K562 (cell line): ENCODE data around the gene ATCAY. TPM values are rescaled to one million over a fixed set of nuclear protein-coding genes. Genes with fewer than 3 reads are reported as not detected.
A peak's percentile ranks its signal among the peaks of the same experiment; 100 is the strongest.

Source experiments
- ATAC-seq: fragments of 200-7000 bp; cut with Tn5 transposase; 3 replicates; pipeline ENCODE4 v1.9.1; 2020; ENCODE audit warnings: moderate library complexity
- BruUV-seq: library from RNA; stranded (reverse); fragments of 400-500 nt; replicated peaks from 2 replicates; lab custom pipeline; 2021; lab: Mats Ljungman, UMichigan
- CTCF ChIA-PET: fragments of 300-600 bp; formaldehyde crosslinking; extraction: SDS; loops from one replicate; lab custom pipeline; 2021; ENCODE audit warnings: low intra/inter-chr PET ratio; lab: Yijun Ruan, JAX
- POLR2A ChIA-PET: fragments of 300-600, 350-650 bp; sonication (Branson Sonifier 250); formaldehyde crosslinking; extraction: SDS; loops from one replicate; lab custom pipeline; 2021; ENCODE audit warnings: antibody characterized with exemption, inconsistent platforms; lab: Yijun Ruan, JAX
- DNase-seq, 4 experiments: peaks; one replicate each; pipeline versions ENCODE4 v3.0.0 to v3.0.0-alpha.2; 2011 to 2018; ENCODE audit warnings: low spot score in 3 of 4, mixed read lengths in 3 of 4; ENCODE audit errors: extremely low read depth in 1 of 4
- FAIRE-seq: peaks from 2 replicates; lab custom pipeline; 2011; peaks lifted over from hg19 to GRCh38; lab: Jason Lieb, UNC
- H2AFZ ChIP-seq: 2 replicates; pipeline ENCODE4 v1.6.0; 2011; ENCODE audit warnings: low read depth, low read length, control low read depth, inconsistent platforms
- H3K27ac ChIP-seq: fragments of 200-600 bp; 3 replicates; pipeline ENCODE4 v1.8.0; 2011; ENCODE audit warnings: low read depth, mild to moderate bottlenecking, control low read depth, inconsistent platforms, low read length, moderate library complexity, mixed read lengths; ENCODE audit errors: extremely low read depth
- H3K27me3 ChIP-seq, 2 experiments: fragments of 300-600 bp in 1 of 2; 2 replicates in 1 of 2; 3 replicates in 1 of 2; pipeline versions ENCODE4 v1.6.0 to v1.8.0; 2011; ENCODE audit warnings: inconsistent platforms in 2 of 2, low read length in 2 of 2, mild to moderate bottlenecking in 1 of 2, mixed read lengths in 1 of 2, moderate library complexity in 1 of 2; ENCODE audit not compliant: control insufficient read depth in 2 of 2, insufficient read depth in 2 of 2
- H3K36me3 ChIP-seq: fragments of 300-600 bp; 3 replicates; pipeline ENCODE4 v1.8.0; 2011; ENCODE audit warnings: mild to moderate bottlenecking, low read length, inconsistent platforms; ENCODE audit not compliant: control insufficient read depth, insufficient read depth
- H3K4me1 ChIP-seq, 2 experiments: fragments of 200-600 bp in 1 of 2; replicated peaks in 1 of 2; 2 replicates in 1 of 2; 3 replicates in 1 of 2; pipeline versions ENCODE4 v1.5.1 to v1.8.0; 2011; ENCODE audit warnings: inconsistent platforms in 2 of 2, low read length in 2 of 2, mild to moderate bottlenecking in 1 of 2, mixed read lengths in 1 of 2, moderate library complexity in 1 of 2; ENCODE audit not compliant: control insufficient read depth in 2 of 2, insufficient read depth in 2 of 2
- H3K4me2 ChIP-seq: 2 replicates; pipeline ENCODE4 v1.6.1; 2011; ENCODE audit warnings: low read length, control low read depth, inconsistent platforms, mixed read lengths; ENCODE audit not compliant: insufficient read depth
- H3K4me3 ChIP-seq: fragments of 200-600 bp; sonication (generic), shearing (Covaris generic); 2 replicates; pipeline ENCODE4 v1.5.1; 2016; ENCODE audit warnings: control low read depth, inconsistent platforms
- H3K79me2 ChIP-seq: fragments of 200-600 bp; 3 replicates; pipeline ENCODE4 v1.8.0; 2011; ENCODE audit warnings: low read length, inconsistent platforms; ENCODE audit not compliant: control insufficient read depth, insufficient read depth
- H3K9ac ChIP-seq, 2 experiments: 2 replicates each; pipeline versions ENCODE4 v1.6.0 to v1.6.1; 2011; ENCODE audit warnings: low read depth in 2 of 2, low read length in 2 of 2, control low read depth in 1 of 2, inconsistent platforms in 1 of 2, mild to moderate bottlenecking in 1 of 2, mixed read lengths in 1 of 2; ENCODE audit not compliant: insufficient read depth in 1 of 2
- H3K9me1 ChIP-seq: one replicate; pipeline ENCODE4 v1.6.0; 2011; ENCODE audit warnings: inconsistent platforms, mild to moderate bottlenecking, low read length, moderate library complexity; ENCODE audit not compliant: control insufficient read depth, insufficient read depth
- H3K9me3 ChIP-seq: replicated peaks from 2 replicates; pipeline ENCODE4 v1.5.1; 2011; ENCODE audit warnings: low read depth, low read length, inconsistent platforms; ENCODE audit not compliant: control insufficient read depth, insufficient read depth
- H4K20me1 ChIP-seq: replicated peaks from 2 replicates; pipeline ENCODE4 v1.6.1; 2011; ENCODE audit warnings: low read length, inconsistent platforms, mixed read lengths; ENCODE audit not compliant: control insufficient read depth, insufficient read depth
- ARID4B ChIP-seq: sonication (generic); formaldehyde crosslinking; IDR thresholded peaks from 2 replicates; pipeline ENCODE4 v1.8.0; 2022; ENCODE audit warnings: mild to moderate bottlenecking, missing genetic modification reagents
- CBX3 ChIP-seq, 2 experiments: IDR thresholded peaks; 1 replicate in 1 of 2; 2 replicates in 1 of 2; pipeline ENCODE4 v1.6.1; 2012; ENCODE audit warnings: inconsistent platforms in 2 of 2, low read length in 2 of 2, borderline replicate concordance in 1 of 2, control low read depth in 1 of 2
- CEBPG ChIP-seq, 3 experiments: fragments of 200-800 bp in 1 of 3; sonication (Bioruptor generic) in 1 of 3; sonication (generic) in 1 of 3; formaldehyde crosslinking in 1 of 3; IDR thresholded peaks in 2 of 3; conservative IDR thresholded peaks in 1 of 3; 2 replicates each; pipeline versions ENCODE4 v1.6.1 to v1.8.0; 2016 to 2022; ENCODE audit warnings: missing compliant biosample characterization in 2 of 3, missing genetic modification characterization in 2 of 3, mild to moderate bottlenecking in 1 of 3, missing genetic modification reagents in 1 of 3
- CEBPZ ChIP-seq: fragments of 150-350 bp; IDR thresholded peaks from 2 replicates; pipeline ENCODE4 v1.6.1; 2014; ENCODE audit warnings: low read depth, mild to moderate bottlenecking, low read length, borderline replicate concordance
- KLF10 ChIP-seq: fragments of 250-450 bp; sonication (Bioruptor Pico); IDR thresholded peaks from 2 replicates; pipeline ENCODE4 v1.6.1; 2021; ENCODE audit warnings: matching md5 sums
- NFIX ChIP-seq: fragments of 250-450 bp; sonication (Bioruptor Pico); IDR thresholded peaks from 2 replicates; pipeline ENCODE4 v1.4.0; 2020; ENCODE audit warnings: low read depth, mild to moderate bottlenecking, moderate library complexity
- OTX1 ChIP-seq: fragments of 450-650 bp; formaldehyde crosslinking; IDR thresholded peaks from 2 replicates; pipeline ENCODE4 v1.4.0; 2022; ENCODE audit warnings: mild to moderate bottlenecking
- RBM22 ChIP-seq: fragments of 200-400 bp; formaldehyde crosslinking; IDR thresholded peaks from 2 replicates; pipeline ENCODE4 v1.6.1; 2018; ENCODE audit warnings: low read length, low read depth; ENCODE audit not compliant: poor library complexity, severe bottlenecking
- RBM39 ChIP-seq: fragments of 200-400 bp; formaldehyde crosslinking; optimal IDR thresholded peaks from 2 replicates; pipeline ENCODE3; 2018; ENCODE audit warnings: low read depth, low read length
- TBP ChIP-seq: optimal IDR thresholded peaks from 2 replicates; pipeline ENCODE3; 2011; ENCODE audit warnings: low read depth, low read length, improper control_type of control experiment
- TCF3 ChIP-seq: sonication (generic); formaldehyde crosslinking; IDR thresholded peaks from 2 replicates; pipeline ENCODE4 v1.4.0; 2020; ENCODE audit warnings: mild to moderate bottlenecking, missing genetic modification reagents
- TFAP4 ChIP-seq: sonication (generic); formaldehyde crosslinking; IDR thresholded peaks from 2 replicates; pipeline ENCODE4 v1.8.0; 2022; ENCODE audit warnings: missing genetic modification reagents, mild to moderate bottlenecking, moderate library complexity, borderline replicate concordance
- ZBTB7A ChIP-seq: IDR thresholded peaks from 2 replicates; pipeline ENCODE4 v1.6.1; 2011; ENCODE audit warnings: low read depth, mild to moderate bottlenecking, low read length, moderate library complexity, borderline replicate concordance; ENCODE audit not compliant: control insufficient read depth
- WGBS: fragments of 100-300 bp; shearing (Covaris generic); methylation state at CpG from one replicate; pipeline ENCODE4 v1.1.6; 2016; ENCODE audit warnings: low coverage, mixed read lengths; ENCODE audit not compliant: insufficient coverage; ENCODE audit errors: missing lambda C conversion rate; 5-methylcytosine and 5-hydroxymethylcytosine counted together
- in situ Hi-C: fragments of 300-500 bp; cut with MboI; formaldehyde crosslinking; loops from 4 replicates; pipeline ENCODE4 v1.15.0; 2018; ENCODE audit warnings: inconsistent platforms, mixed read lengths
- intact Hi-C: fragments of 100-400 bp; cut with micrococcal nuclease; formaldehyde crosslinking; loops from 2 replicates; pipeline ENCODE4 v1.14.2; 2022
- polyA plus RNA-seq, 8 experiments: library from polyadenylated mRNA; depleted of rRNA in 4 of 8; stranded (reverse) in 5 of 8; unstranded in 3 of 8; fragments of >200 nt; fragmentation: Nextera tagmentation in 2 of 8; fragmentation: Illumina TruSeq in 1 of 8; extraction: Ambion mirVana in 2 of 8; extraction: Trizol in 1 of 8; gene quantifications; 2 replicates each; pipeline versions ENCODE4 v1.2.1 to v1.2.3, GENCODE V29; 2011 to 2014; ENCODE audit warnings: inconsistent platforms in 1 of 8, missing spikeins in 1 of 8
- total RNA-seq, 7 experiments: library from RNA; depleted of rRNA in 6 of 7; stranded (reverse); fragments of >200 nt in 6 of 7; fragmentation: Illumina TruSeq in 2 of 7; extraction: Trizol in 2 of 7; gene quantifications; 2 replicates each; pipeline versions ENCODE4 v1.2.1 to v1.2.3, GENCODE V29; 2011 to 2021; ENCODE audit warnings: low replicate concordance in 1 of 7

The ATCAY gene
- total and polyA plus RNA-seq, 9 of the 15 experiments (the other 6 are each of a cell fraction or from before 2014, with no cell fraction given), result not detected

DNA sequence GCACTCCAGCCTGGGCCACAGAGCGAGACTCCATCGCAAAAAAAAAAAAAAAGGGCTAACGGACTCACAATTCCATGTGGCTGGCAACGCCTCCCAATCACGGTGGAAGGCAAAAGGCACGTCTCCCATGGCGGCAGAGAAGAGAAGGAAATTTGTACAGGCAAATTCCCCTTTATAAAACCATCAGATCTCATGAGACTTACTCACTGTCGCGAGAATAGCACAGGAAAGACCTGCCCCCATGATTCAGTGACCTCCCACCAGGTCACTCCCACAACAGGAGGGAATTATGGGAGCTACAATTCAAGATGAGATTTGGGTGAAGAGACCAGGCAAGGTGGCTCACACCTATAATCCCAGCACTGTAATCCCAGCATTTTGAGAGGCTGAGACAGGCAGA lies 33.7 kb downstream of the ATCAY start:
- H3K4me2 ChIP-seq, result peak overlapping the region; percentile 13; the same call in 1 of the 2 replicates
- intact Hi-C loops, result no loop called here
- H3K4me1 ChIP-seq, result peaks cover 0 to 9% of the 10 kb centered on the region in 2 experiments; a peak in 2 of 5 replicates
- H3K27ac ChIP-seq, result no peak overlapping the region
- no peak overlapping the region for H3K4me3 ChIP-seq
- no peaks in the 10 kb centered on the region for H3K36me3 ChIP-seq
- DNase-seq (peak in 2 of 4 experiments; percentile 30 to 66), FAIRE-seq (peak; percentile 91), ATAC-seq (peak; percentile 91)
- H2AFZ ChIP-seq, result peak overlapping the region; percentile 56
- no peaks in the 10 kb centered on the region for H3K9me1 ChIP-seq
- H3K27me3 ChIP-seq, result peaks cover 0 to 8% of the 10 kb centered on the region in 2 experiments; a peak in 1 of 5 replicates
- CTCF ChIA-PET, result no interaction called here
- H3K9ac ChIP-seq, result no peak overlapping the region
- WGBS, result 0% methylated on average over 2 of the region's 9 CpGs
- BruUV-seq, result no TSS peak
- in situ Hi-C loops, result no loop called here
- POLR2A ChIA-PET, result interaction anchor here (0.6 to 1.9 kb wide), 5 partner anchors 8 to 302 kb away, joined by 3 to 7 read pairs (median 3); no protein-coding TSS in a partner anchor
- H3K79me2 ChIP-seq, result no peaks in the 10 kb centered on the region
- H4K20me1 ChIP-seq, result no peaks in the 10 kb centered on the region
- peaks cover 6% of the 10 kb centered on the region for H3K9me3 ChIP-seq
- TF ChIP-seq KLF10 (CRISPR knock-in tag), result no peak
- TF ChIP-seq TCF3 (CRISPR knock-in tag), result no peak
- TF ChIP-seq CBX3 (IDR thresholded peaks at IDR 0.05; ENCODE audit: borderline replicate concordance in 1 of 2, low read length in 2 of 2), result no peak
- TF ChIP-seq TBP, result peak; percentile 55
- TF ChIP-seq ZBTB7A, result no peak
- no peak for TF ChIP-seq RBM39
- TF ChIP-seq NFIX (CRISPR knock-in tag), result no peak
- TF ChIP-seq RBM22, result no peak
- no peak for TF ChIP-seq ARID4B (CRISPR knock-in tag)
- no peak for TF ChIP-seq TFAP4 (CRISPR knock-in tag)
- no peak for TF ChIP-seq OTX1 (CRISPR knock-in tag)
- no peak for TF ChIP-seq CEBPG (CRISPR knock-in tag; IDR thresholded peaks at IDR 0.05)
- TF ChIP-seq CEBPG (tag; conservative IDR thresholded peaks at IDR 0.05 in 1 of 2, IDR thresholded peaks at IDR 0.05 in 1 of 2), result no peak
- TF ChIP-seq CEBPZ, result no peak
